SK-N-SH (cell line): ENCODE results near the gene TNRC6B. TPM values are rescaled to one million over a fixed set of nuclear protein-coding genes. Genes with fewer than 3 reads are reported as not detected.

ENCODE experiments used
- CTCF ChIA-PET: fragments of 300-600, 350-600 bp; formaldehyde crosslinking; extraction: SDS; loops from one replicate; lab custom pipeline; 2021; lab: Yijun Ruan, JAX
- POLR2A ChIA-PET: fragments of 350-600 bp; sonication (Branson Sonifier 250); formaldehyde crosslinking; extraction: SDS; loops from one replicate; lab custom pipeline; 2020; ENCODE audit warnings: antibody characterized with exemption, inconsistent platforms; lab: Yijun Ruan, JAX
- DNase-seq: peaks from one replicate; pipeline ENCODE4 v3.0.0; 2012
- H2AFZ ChIP-seq: fragments of 200-600 bp; sonication (generic); 2 replicates; pipeline ENCODE4 v1.8.1; 2016; ENCODE audit warnings: antibody characterized with exemption, mild to moderate bottlenecking, low read depth
- H3F3A ChIP-seq: fragments of 200-600 bp; sonication (generic); replicated peaks from 2 replicates; pipeline ENCODE3; 2016; ENCODE audit warnings: antibody characterized with exemption, mild to moderate bottlenecking; ENCODE audit not compliant: insufficient read depth
- H3K27ac ChIP-seq, 2 experiments: fragments of 200-500 bp in 1 of 2; fragments of 200-600 bp in 1 of 2; sonication (Bioruptor generic) in 1 of 2; sonication (generic), shearing (Covaris generic) in 1 of 2; 2 replicates each; pipeline versions ENCODE4 v1.5.1 to v1.6.1; 2014 to 2016; ENCODE audit warnings: low read depth in 2 of 2, inconsistent platforms in 1 of 2, low read length in 1 of 2, mild to moderate bottlenecking in 1 of 2, mixed read lengths in 1 of 2
- H3K27me3 ChIP-seq: fragments of 200-600 bp; sonication (generic), shearing (Covaris generic); 2 replicates; pipeline ENCODE4 v1.6.1; 2016; ENCODE audit warnings: mixed run types; ENCODE audit not compliant: insufficient read depth
- H3K36me3 ChIP-seq, 2 experiments: fragments of 200-500 bp in 1 of 2; fragments of 200-600 bp in 1 of 2; sonication (Bioruptor generic) in 1 of 2; sonication (generic) in 1 of 2; replicated peaks in 1 of 2; 2 replicates each; pipeline versions ENCODE3 to v1.5.1; 2014 to 2016; ENCODE audit warnings: low read length in 1 of 2, mild to moderate bottlenecking in 1 of 2; ENCODE audit not compliant: insufficient read depth in 2 of 2, control insufficient read depth in 1 of 2
- H3K4me1 ChIP-seq, 2 experiments: fragments of 200-500 bp in 1 of 2; fragments of 200-600 bp in 1 of 2; sonication (Bioruptor generic) in 1 of 2; sonication (generic), shearing (Covaris generic) in 1 of 2; 2 replicates each; pipeline versions ENCODE4 v1.5.1 to v1.6.1; 2014 to 2016; ENCODE audit warnings: low read depth in 1 of 2, low read length in 1 of 2, mixed run types in 1 of 2; ENCODE audit not compliant: insufficient read depth in 2 of 2, control insufficient read depth in 1 of 2
- H3K4me2 ChIP-seq: fragments of 200-600 bp; sonication (generic), shearing (Covaris generic); 2 replicates; pipeline ENCODE4 v1.6.1; 2017; ENCODE audit warnings: mixed run types
- H3K4me3 ChIP-seq, 2 experiments: fragments of 200-500 bp in 1 of 2; fragments of 200-600 bp in 1 of 2; sonication (Bioruptor generic) in 1 of 2; sonication (generic), shearing (Covaris generic) in 1 of 2; 2 replicates each; pipeline versions ENCODE4 v1.5.1 to v1.8.1; 2014 to 2016; ENCODE audit warnings: low read depth in 2 of 2, inconsistent platforms in 1 of 2, low read length in 1 of 2, mild to moderate bottlenecking in 1 of 2, mixed read lengths in 1 of 2, moderate library complexity in 1 of 2
- H3K79me2 ChIP-seq: fragments of 200-600 bp; sonication (generic); 2 replicates; pipeline ENCODE4 v1.8.1; 2017; ENCODE audit warnings: mild to moderate bottlenecking; ENCODE audit not compliant: insufficient read depth
- H3K9ac ChIP-seq: fragments of 200-600 bp; sonication (generic); 2 replicates; pipeline ENCODE4 v1.6.1; 2017; ENCODE audit warnings: mixed run types
- H3K9me2 ChIP-seq: fragments of 200-600 bp; sonication (generic); 2 replicates; pipeline ENCODE4 v1.6.1; 2017; ENCODE audit warnings: mixed run types
- H3K9me3 ChIP-seq: fragments of 200-600 bp; sonication (generic); 2 replicates; pipeline ENCODE4 v1.6.1; 2017; ENCODE audit warnings: mixed run types, mild to moderate bottlenecking, moderate library complexity
- H4K20me1 ChIP-seq: fragments of 200-600 bp; sonication (generic); 2 replicates; pipeline ENCODE4 v1.6.1; 2017; ENCODE audit warnings: mild to moderate bottlenecking, mixed run types; ENCODE audit not compliant: insufficient read depth
- CHD2 ChIP-seq: fragments of 150-350 bp; IDR thresholded peaks from 2 replicates; pipeline ENCODE4 v1.6.1; 2018; ENCODE audit warnings: low read length; ENCODE audit not compliant: partially characterized antibody
- EP300 ChIP-seq, 2 experiments: IDR thresholded peaks; 2 replicates each; pipeline versions ENCODE4 v1.4.0 to v1.6.1; 2012; ENCODE audit warnings: borderline replicate concordance in 1 of 2, low read depth in 1 of 2, low read length in 1 of 2
- FOSL2 ChIP-seq: IDR thresholded peaks from 2 replicates; pipeline ENCODE4 v1.4.0; 2012; ENCODE audit warnings: low read depth, mild to moderate bottlenecking, moderate library complexity, borderline replicate concordance
- GABPA ChIP-seq: IDR thresholded peaks from 2 replicates; pipeline ENCODE4 v1.4.0; 2012; ENCODE audit warnings: low read depth, mild to moderate bottlenecking
- MXI1 ChIP-seq: IDR thresholded peaks from 2 replicates; pipeline ENCODE4 v1.6.1; 2012; ENCODE audit warnings: mild to moderate bottlenecking, low read depth, low read length, improper control_type of control experiment
- NFIC ChIP-seq: IDR thresholded peaks from 2 replicates; pipeline ENCODE4 v1.4.0; 2012; ENCODE audit warnings: borderline replicate concordance
- NRF1 ChIP-seq: IDR thresholded peaks from 2 replicates; pipeline ENCODE4 v1.6.1; 2012; ENCODE audit warnings: low read depth, mild to moderate bottlenecking, low read length
- POLR2AphosphoS5 ChIP-seq: IDR thresholded peaks from 2 replicates; pipeline ENCODE4 v1.6.1; 2012; ENCODE audit warnings: low read depth, low read length
- RAD21 ChIP-seq: IDR thresholded peaks from 2 replicates; pipeline ENCODE4 v1.6.1; 2012; ENCODE audit warnings: mild to moderate bottlenecking, low read length
- RCOR1 ChIP-seq: fragments of 150-350 bp; IDR thresholded peaks from 2 replicates; pipeline ENCODE4 v1.6.1; 2017; ENCODE audit warnings: antibody characterized with exemption, low read length
- REST ChIP-seq: IDR thresholded peaks from 2 replicates; pipeline ENCODE4 v1.6.1; 2012; ENCODE audit warnings: mild to moderate bottlenecking, low read depth, low read length, moderate library complexity
- SIN3A ChIP-seq: IDR thresholded peaks from 2 replicates; pipeline ENCODE4 v1.6.1; 2012; ENCODE audit warnings: low read depth, mild to moderate bottlenecking, low read length, moderate library complexity, borderline replicate concordance
- TAF1 ChIP-seq: IDR thresholded peaks from 2 replicates; pipeline ENCODE4 v1.6.1; 2012; ENCODE audit warnings: low read depth, mild to moderate bottlenecking, low read length, moderate library complexity, borderline replicate concordance
- TEAD4 ChIP-seq: IDR thresholded peaks from 2 replicates; pipeline ENCODE4 v1.4.0; 2012; ENCODE audit warnings: mild to moderate bottlenecking, borderline replicate concordance; ENCODE audit not compliant: insufficient read depth
- USF1 ChIP-seq: IDR thresholded peaks from 2 replicates; pipeline ENCODE4 v1.4.0; 2012; ENCODE audit warnings: low read depth, borderline replicate concordance
- USF2 ChIP-seq: fragments of 150-350 bp; IDR thresholded peaks from 2 replicates; pipeline ENCODE4 v1.6.1; 2017; ENCODE audit warnings: antibody characterized with exemption, low read length, low read depth, borderline replicate concordance
- YY1 ChIP-seq: IDR thresholded peaks from 2 replicates; pipeline ENCODE4 v1.4.0; 2012; ENCODE audit warnings: low read depth, mild to moderate bottlenecking
- WGBS: methylation state at CpG from one replicate; pipeline ENCODE4 v1.1.6; 2017; ENCODE audit warnings: low lambda C conversion rate; 5-methylcytosine and 5-hydroxymethylcytosine counted together
- polyA plus RNA-seq, 3 experiments: library from polyadenylated mRNA; depleted of rRNA; stranded (reverse); fragments of >200 nt; gene quantifications; 2 replicates each; pipeline ENCODE4 v1.2.3, GENCODE V29; 2012
- TF ChIP-seq, protein P1 (sequence below): IDR thresholded peaks from 2 replicates; pipeline ENCODE4 v1.4.0; 2012; ENCODE audit warnings: low read depth

TNRC6B gene, protein sequence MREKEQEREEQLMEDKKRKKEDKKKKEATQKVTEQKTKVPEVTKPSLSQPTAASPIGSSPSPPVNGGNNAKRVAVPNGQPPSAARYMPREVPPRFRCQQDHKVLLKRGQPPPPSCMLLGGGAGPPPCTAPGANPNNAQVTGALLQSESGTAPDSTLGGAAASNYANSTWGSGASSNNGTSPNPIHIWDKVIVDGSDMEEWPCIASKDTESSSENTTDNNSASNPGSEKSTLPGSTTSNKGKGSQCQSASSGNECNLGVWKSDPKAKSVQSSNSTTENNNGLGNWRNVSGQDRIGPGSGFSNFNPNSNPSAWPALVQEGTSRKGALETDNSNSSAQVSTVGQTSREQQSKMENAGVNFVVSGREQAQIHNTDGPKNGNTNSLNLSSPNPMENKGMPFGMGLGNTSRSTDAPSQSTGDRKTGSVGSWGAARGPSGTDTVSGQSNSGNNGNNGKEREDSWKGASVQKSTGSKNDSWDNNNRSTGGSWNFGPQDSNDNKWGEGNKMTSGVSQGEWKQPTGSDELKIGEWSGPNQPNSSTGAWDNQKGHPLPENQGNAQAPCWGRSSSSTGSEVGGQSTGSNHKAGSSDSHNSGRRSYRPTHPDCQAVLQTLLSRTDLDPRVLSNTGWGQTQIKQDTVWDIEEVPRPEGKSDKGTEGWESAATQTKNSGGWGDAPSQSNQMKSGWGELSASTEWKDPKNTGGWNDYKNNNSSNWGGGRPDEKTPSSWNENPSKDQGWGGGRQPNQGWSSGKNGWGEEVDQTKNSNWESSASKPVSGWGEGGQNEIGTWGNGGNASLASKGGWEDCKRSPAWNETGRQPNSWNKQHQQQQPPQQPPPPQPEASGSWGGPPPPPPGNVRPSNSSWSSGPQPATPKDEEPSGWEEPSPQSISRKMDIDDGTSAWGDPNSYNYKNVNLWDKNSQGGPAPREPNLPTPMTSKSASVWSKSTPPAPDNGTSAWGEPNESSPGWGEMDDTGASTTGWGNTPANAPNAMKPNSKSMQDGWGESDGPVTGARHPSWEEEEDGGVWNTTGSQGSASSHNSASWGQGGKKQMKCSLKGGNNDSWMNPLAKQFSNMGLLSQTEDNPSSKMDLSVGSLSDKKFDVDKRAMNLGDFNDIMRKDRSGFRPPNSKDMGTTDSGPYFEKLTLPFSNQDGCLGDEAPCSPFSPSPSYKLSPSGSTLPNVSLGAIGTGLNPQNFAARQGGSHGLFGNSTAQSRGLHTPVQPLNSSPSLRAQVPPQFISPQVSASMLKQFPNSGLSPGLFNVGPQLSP (N-terminal part only)
- polyA plus RNA-seq (2012; rRNA removed), result 1.2 and 1.5 TPM in 2 replicates
- 0.84 and 1.00 TPM in 2 replicates for polyA plus RNA-seq (2012; cell fraction: cytosol; rRNA removed)
- 2.6 and 5.5 TPM in 2 replicates for polyA plus RNA-seq (2012; cell fraction: nucleus; rRNA removed)

DNA sequence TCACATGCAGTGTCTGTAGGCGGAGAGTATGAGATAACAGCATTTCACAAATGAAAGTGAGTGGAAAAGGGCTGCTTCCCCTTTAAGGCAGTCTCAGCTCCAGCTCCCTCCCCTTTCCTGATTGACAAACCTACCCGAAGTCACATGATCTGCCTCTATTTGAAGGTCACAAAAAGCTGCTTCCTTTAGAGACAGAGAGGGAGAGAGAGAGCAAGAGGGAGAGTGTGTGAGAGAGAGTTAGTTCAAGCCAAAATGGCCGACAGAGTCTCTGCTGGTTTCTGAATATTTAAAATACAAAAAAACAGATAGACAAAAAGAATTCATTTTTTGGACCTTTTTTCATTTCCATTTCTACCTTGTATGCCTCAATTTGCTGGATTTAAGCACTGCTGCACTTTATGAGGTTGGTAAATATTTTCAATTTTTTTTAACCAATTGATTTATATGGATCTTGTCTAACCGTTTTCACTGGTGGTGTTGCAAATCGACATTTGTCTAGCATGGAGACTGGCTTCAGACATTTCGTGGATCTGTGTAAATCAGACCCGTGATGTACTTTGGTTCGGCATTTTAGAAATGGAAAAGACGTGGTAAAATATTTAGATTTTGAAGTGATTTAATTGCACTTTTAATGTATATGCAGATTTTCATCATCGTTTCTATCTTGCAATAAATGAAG is at the start of gene TNRC6B:
Gene TNRC6B, plus strand, starts transcription at position 188 of the 679 bp plus-strand sequence. Its CDS starts 211 bp downstream, at position 399.
- Histone ChIP-seq H4K20me1 (peaks cover 4% of the 10 kb centered on the region; the same call in 1 of the 2 replicates), H3K27ac (peak within 1 kb of the TSS; percentile 82 to 89), H3K36me3 (no peaks in the 10 kb centered on the region), H2AFZ (peak within 1 kb of the TSS; percentile 66; the same call in 1 of the 2 replicates), H3F3A (peaks cover 10% of the 10 kb centered on the region), H3K4me3 (peak within 1 kb of the TSS; percentile 58 to 74), H3K27me3 (no peaks in the 10 kb centered on the region), H3K9me3 (no peaks in the 10 kb centered on the region), H3K9ac (peak within 1 kb of the TSS; percentile 94), H3K4me2 (peak within 1 kb of the TSS; percentile 74), H3K4me1 (peaks cover 10 to 11% of the 10 kb centered on the region in 2 experiments; a peak in 3 of 4 replicates), H3K79me2 (peaks cover 51% of the 10 kb centered on the region), H3K9me2 (no peaks in the 10 kb centered on the region)
- CTCF ChIA-PET, result no interaction called here
- POLR2A ChIA-PET, result interaction anchor here (0.6 to 1.2 kb wide), 4 partner anchors 27 to 169 kb away, joined by 3 to 4 read pairs (median 3); partner anchors contain the start of gene ADSL
- peak; percentile 58 for DNase-seq
- under 1% methylated on average over 10 of the region's 10 CpGs for WGBS
- no peak for TF ChIP-seq GABPA
- TF ChIP-seq TEAD4, result no peak
- no peak for TF ChIP-seq RCOR1
- TF ChIP-seq USF1, result peak; percentile 87
- TF ChIP-seq TAF1, result peak; percentile 95
- TF ChIP-seq REST, result 0 out of 2 replicates have a peak, but pooled peaks have one; percentile 29
- TF ChIP-seq NFIC, result no peak
- 0 out of 4 replicates have a peak, but pooled peaks of 1 of the 2 experiments have one; percentile 36 for TF ChIP-seq EP300 (IDR thresholded peaks at IDR 0.05; ENCODE audit: borderline replicate concordance in 1 of 2, low read depth in 1 of 2, low read length in 1 of 2)
- peak; percentile 99 for TF ChIP-seq POLR2AphosphoS5
- peak; percentile 29; the same call in 1 of the 2 replicates for TF ChIP-seq USF2
- TF ChIP-seq NRF1, result no peak
- TF ChIP-seq, protein P1, sequence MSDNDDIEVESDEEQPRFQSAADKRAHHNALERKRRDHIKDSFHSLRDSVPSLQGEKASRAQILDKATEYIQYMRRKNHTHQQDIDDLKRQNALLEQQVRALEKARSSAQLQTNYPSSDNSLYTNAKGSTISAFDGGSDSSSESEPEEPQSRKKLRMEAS, result peak; percentile 23; the same call in 1 of the 2 replicates
- TF ChIP-seq MXI1, result peak; percentile 58; the same call in 1 of the 2 replicates
- peak; percentile 7; the same call in 1 of the 2 replicates for TF ChIP-seq RAD21
- TF ChIP-seq YY1, result peak; percentile 90
- TF ChIP-seq CHD2, result peak; percentile 40
- 0 out of 2 replicates have a peak, but pooled peaks have one; percentile 26 for TF ChIP-seq SIN3A
- TF ChIP-seq FOSL2, result no peak
